GM23338 (cell line): ENCODE results near the gene VGLL4.

ENCODE experiments used
- POLR2AphosphoS5 ChIP-seq: IDR thresholded peaks from 2 replicates; pipeline ENCODE4 v1.6.1; 2016; ENCODE audit warnings: antibody characterized with exemption, low read depth
- TF ChIP-seq, protein P1 (sequence below), 2 experiments: fragments of 200-600 bp in 1 of 2; sonication (generic) in 1 of 2; conservative IDR thresholded peaks; 2 replicates each; pipeline versions ENCODE4 v1.5.1 to v1.6.1; 2016 to 2017; ENCODE audit warnings: antibody characterized with exemption in 2 of 2, low read depth in 2 of 2, mild to moderate bottlenecking in 2 of 2, moderate library complexity in 1 of 2

DNA sequence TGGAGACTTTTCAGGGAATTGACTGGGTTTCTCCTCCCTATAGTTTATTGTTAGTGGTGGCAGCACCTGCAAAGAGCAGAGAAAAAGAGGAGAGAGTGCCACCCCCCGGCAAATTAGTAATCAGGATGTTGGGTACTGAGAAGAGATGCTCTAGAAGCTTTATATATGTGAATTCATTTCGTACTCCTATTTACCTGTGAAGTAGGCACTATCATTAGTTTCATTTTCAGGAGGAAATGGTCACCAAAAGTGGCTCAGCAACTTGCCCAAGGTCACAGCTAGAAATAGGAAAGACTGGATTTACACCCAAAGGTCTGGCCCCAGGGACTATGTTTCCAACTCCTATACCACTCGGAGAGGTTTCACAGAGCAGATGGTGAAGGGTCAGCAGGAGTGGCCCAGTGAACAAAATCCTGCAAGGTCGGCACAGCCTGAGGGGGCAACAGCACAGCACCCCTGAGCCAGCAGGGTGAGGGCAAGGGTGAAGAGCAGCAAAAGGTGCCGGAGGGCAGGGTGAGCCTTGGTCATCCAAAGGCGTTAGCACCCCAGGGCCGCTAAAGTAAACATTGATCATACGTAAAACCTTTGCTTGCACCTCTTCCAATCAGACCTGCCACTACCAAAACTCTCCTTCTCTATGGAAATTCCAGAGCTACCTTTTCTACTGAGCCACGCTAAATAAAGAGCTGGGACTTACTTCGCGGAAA, 23.6 kb downstream of the VGLL4 start:
- TF ChIP-seq, protein P1, sequence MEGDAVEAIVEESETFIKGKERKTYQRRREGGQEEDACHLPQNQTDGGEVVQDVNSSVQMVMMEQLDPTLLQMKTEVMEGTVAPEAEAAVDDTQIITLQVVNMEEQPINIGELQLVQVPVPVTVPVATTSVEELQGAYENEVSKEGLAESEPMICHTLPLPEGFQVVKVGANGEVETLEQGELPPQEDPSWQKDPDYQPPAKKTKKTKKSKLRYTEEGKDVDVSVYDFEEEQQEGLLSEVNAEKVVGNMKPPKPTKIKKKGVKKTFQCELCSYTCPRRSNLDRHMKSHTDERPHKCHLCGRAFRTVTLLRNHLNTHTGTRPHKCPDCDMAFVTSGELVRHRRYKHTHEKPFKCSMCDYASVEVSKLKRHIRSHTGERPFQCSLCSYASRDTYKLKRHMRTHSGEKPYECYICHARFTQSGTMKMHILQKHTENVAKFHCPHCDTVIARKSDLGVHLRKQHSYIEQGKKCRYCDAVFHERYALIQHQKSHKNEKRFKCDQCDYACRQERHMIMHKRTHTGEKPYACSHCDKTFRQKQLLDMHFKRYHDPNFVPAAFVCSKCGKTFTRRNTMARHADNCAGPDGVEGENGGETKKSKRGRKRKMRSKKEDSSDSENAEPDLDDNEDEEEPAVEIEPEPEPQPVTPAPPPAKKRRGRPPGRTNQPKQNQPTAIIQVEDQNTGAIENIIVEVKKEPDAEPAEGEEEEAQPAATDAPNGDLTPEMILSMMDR (conservative IDR thresholded peaks at IDR 0.05; ENCODE audit: low read depth in 2 of 2), result no peak
- no peak for TF ChIP-seq POLR2AphosphoS5
